ENCODE measurements around the gene PPP1R16B. TPM values are rescaled to one million over a fixed set of nuclear protein-coding genes. Genes with fewer than 3 reads are reported as not detected.

The PPP1R16B gene
- total and polyA plus RNA-seq, 10 of the 15 experiments (the other 5 are each of a cell fraction or from before 2014, with no cell fraction given), result 13.4 to 90.2 (median 66.7) TPM

GRCh38 chr20:38920411-38920810 is 114.9 kb downstream of the PPP1R16B start (continued):
- TF ChIP-seq, protein P1, sequence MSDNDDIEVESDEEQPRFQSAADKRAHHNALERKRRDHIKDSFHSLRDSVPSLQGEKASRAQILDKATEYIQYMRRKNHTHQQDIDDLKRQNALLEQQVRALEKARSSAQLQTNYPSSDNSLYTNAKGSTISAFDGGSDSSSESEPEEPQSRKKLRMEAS (IDR thresholded peaks at IDR 0.05; ENCODE audit: low read depth, low read length), result no peak

DNA sequence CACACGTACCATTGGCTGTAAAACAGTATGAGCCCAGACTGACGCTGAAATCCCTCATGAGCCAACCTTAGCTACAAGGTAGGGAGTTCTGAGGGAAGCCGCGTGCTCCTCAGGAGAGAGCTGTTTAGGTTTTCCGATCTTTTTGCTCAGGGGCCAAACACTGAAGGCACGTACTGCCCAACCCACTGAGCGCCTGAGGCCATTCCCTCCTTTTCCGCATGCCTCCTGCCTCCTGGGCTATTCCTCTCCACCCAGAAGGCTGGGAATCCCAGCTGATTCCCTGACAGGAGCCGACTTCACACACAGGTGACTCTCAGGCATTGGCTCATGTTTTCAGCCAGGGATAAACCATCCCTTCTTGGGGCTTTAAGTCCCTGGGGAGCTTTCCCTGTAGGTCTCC is 115.4 kb downstream of the PPP1R16B start:
- 92% methylated on average over 9 of the region's 9 CpGs for WGBS (ENCODE audit: insufficient coverage, insufficient replicate concordance, low lambda C conversion rate, missing lambda C conversion rate)
- H3K36me3 ChIP-seq (ENCODE audit: control insufficient read depth in 2 of 2, insufficient read depth in 2 of 2, low read length in 1 of 2), result peaks cover 8 to 19% of the 10 kb centered on the region in 2 experiments; a peak in 3 of 4 replicates
- CTCF ChIA-PET, result interaction anchor here (1.2 to 12.8 kb wide), 4 partner anchors 15 to 127 kb away, joined by 3 to 182 read pairs (median 8); no protein-coding TSS in a partner anchor

DNA sequence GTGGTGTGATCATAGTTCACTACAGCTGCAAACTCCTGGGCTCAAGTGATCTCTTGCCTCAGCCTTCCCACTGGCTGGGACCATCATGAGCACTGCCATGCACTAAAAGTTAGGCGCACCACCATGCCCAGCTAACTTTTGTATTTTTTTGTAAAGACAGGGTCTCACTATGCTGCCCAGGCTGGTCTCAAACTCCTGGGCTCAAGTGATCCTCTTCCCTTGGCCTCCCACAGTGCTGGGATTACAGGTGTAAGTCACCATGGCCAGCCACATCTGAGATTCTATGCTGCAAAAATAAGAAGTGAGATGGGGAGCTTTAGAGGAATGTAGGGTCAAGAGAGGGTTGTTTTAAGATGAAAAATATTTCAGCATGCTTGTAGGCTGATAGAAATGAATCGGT is 119.2 kb downstream of the PPP1R16B start:
- H3K4me1 ChIP-seq (ENCODE audit: control insufficient read depth, insufficient read depth, low read length), result peaks cover 7% of the 10 kb centered on the region
- H3K9me3 ChIP-seq (replicated peaks; ENCODE audit: control insufficient read depth, insufficient read depth, low read length), result no peaks in the 10 kb centered on the region
- H3K36me3 ChIP-seq (ENCODE audit: control insufficient read depth in 2 of 2, insufficient read depth in 2 of 2, low read length in 1 of 2), result peaks cover 0 to 9% of the 10 kb centered on the region in 2 experiments; a peak in 2 of 4 replicates
- FAIRE-seq, result no peak
- H3K4me3 ChIP-seq, result no peak overlapping the region
- no peaks in the 10 kb centered on the region for H3K27me3 ChIP-seq (replicated peaks in 1 of 2; ENCODE audit: control insufficient read depth in 2 of 2, insufficient read depth in 2 of 2, low read length in 1 of 2)
- ATAC-seq, result no peak
- CTCF ChIA-PET, result interaction anchor here (0.8 to 12.8 kb wide), 6 partner anchors 9 to 123 kb away, joined by 3 to 182 read pairs (median 4); no protein-coding TSS in a partner anchor
- no peak for DNase-seq (ENCODE audit: low read depth, low spot score)
- in situ Hi-C loops (cut with MboI), result loop anchor here (5.0 kb wide), 1 partner anchor 123 kb away; no protein-coding TSS in a partner anchor
- RAD21 ChIA-PET (ENCODE audit: unreplicated experiment), result interaction anchor here (1.4 to 11.9 kb wide), 3 partner anchors 36 to 124 kb away, joined by 3 to 91 read pairs (median 4); no protein-coding TSS in a partner anchor
- H4K20me1 ChIP-seq (ENCODE audit: control insufficient read depth, insufficient read depth), result no peaks in the 10 kb centered on the region
- H3K4me2 ChIP-seq (ENCODE audit: control insufficient read depth, insufficient read depth), result no peak overlapping the region
- 100% methylated on average over 2 of the region's 2 CpGs for WGBS (ENCODE audit: insufficient coverage, insufficient replicate concordance, low lambda C conversion rate, missing lambda C conversion rate)
- SMC1A ChIA-PET (ENCODE audit: uncharacterized antibody, unreplicated experiment), result interaction anchor here (0.7 to 4.1 kb wide), 4 partner anchors 103 to 207 kb away, joined by 3 to 16 read pairs (median 3); no protein-coding TSS in a partner anchor
- H3K9ac ChIP-seq (ENCODE audit: control insufficient read depth, insufficient read depth, low read length), result no peak overlapping the region
- no peak overlapping the region for H2AFZ ChIP-seq (ENCODE audit: control insufficient read depth, low read depth, low read length)
- intact Hi-C loops (cut with micrococcal nuclease; ENCODE audit: unreplicated experiment), result loop anchor here (5.0 kb wide), 1 partner anchor 277 kb away; no protein-coding TSS in a partner anchor
- H3K79me2 ChIP-seq (ENCODE audit: control insufficient read depth, insufficient read depth, low read length), result peaks cover 34% of the 10 kb centered on the region
- no peak overlapping the region for H3K27ac ChIP-seq (ENCODE audit: control insufficient read depth, insufficient read depth)
- no TSS peak for BruUV-seq (replicated peaks)
- POLR2A ChIA-PET, result no interaction called here
- TF ChIP-seq NR2C1 (IDR thresholded peaks at IDR 0.05) (no peak), EGR1 (IDR thresholded peaks at IDR 0.05; ENCODE audit: borderline replicate concordance in 1 of 2, low read depth in 2 of 2, low read length in 2 of 2) (no peak), ZNF687 (IDR thresholded peaks at IDR 0.05) (no peak), BHLHE40 (IDR thresholded peaks at IDR 0.05; ENCODE audit: borderline replicate concordance in 1 of 2, low read depth in 2 of 2, low read length in 1 of 2) (no peak), GATAD2B (conservative IDR thresholded peaks at IDR 0.05; ENCODE audit: low read depth) (no peak), BMI1 (IDR thresholded peaks at IDR 0.05; ENCODE audit: borderline replicate concordance) (no peak)

More for the DNA sequence above, 115.4 kb downstream of the PPP1R16B start:
- no peak for ATAC-seq
- no peak for FAIRE-seq
- H3K79me2 ChIP-seq (ENCODE audit: control insufficient read depth, insufficient read depth, low read length), result no peaks in the 10 kb centered on the region
- H2AFZ ChIP-seq (ENCODE audit: control insufficient read depth, low read depth, low read length), result no peak overlapping the region
- H4K20me1 ChIP-seq (ENCODE audit: control insufficient read depth, insufficient read depth), result no peaks in the 10 kb centered on the region
- SMC1A ChIA-PET (ENCODE audit: uncharacterized antibody, unreplicated experiment), result interaction anchor here (1.0 to 2.0 kb wide), 5 partner anchors 11 to 123 kb away, joined by 3 to 6 read pairs (median 3); no protein-coding TSS in a partner anchor
- no peak overlapping the region for H3K4me2 ChIP-seq (ENCODE audit: control insufficient read depth, insufficient read depth)
- no TSS peak for BruUV-seq (replicated peaks)
- POLR2A ChIA-PET, result interaction anchor here (1.6 kb wide), 2 partner anchors 13 to 76 kb away, joined by 3 read pairs; no protein-coding TSS in a partner anchor
- TF ChIP-seq POU2F2 (IDR thresholded peaks at IDR 0.05; ENCODE audit: borderline replicate concordance, low read depth, low read length), result no peak
- no peak overlapping the region for H3K9ac ChIP-seq (ENCODE audit: control insufficient read depth, insufficient read depth, low read length)
- no peaks in the 10 kb centered on the region for H3K9me3 ChIP-seq (replicated peaks; ENCODE audit: control insufficient read depth, insufficient read depth, low read length)
- H3K27me3 ChIP-seq (replicated peaks in 1 of 2; ENCODE audit: control insufficient read depth in 2 of 2, insufficient read depth in 2 of 2, low read length in 1 of 2), result no peaks in the 10 kb centered on the region
- no peak overlapping the region for H3K4me3 ChIP-seq
- RAD21 ChIA-PET (ENCODE audit: unreplicated experiment), result interaction anchor here (2.0 to 2.6 kb wide), 2 partner anchors 77 to 128 kb away, joined by 8 to 10 read pairs; no protein-coding TSS in a partner anchor
- no peak overlapping the region for H3K27ac ChIP-seq (ENCODE audit: control insufficient read depth, insufficient read depth)
- no peak for DNase-seq (ENCODE audit: low read depth, low spot score)
- no peaks in the 10 kb centered on the region for H3K4me1 ChIP-seq (ENCODE audit: control insufficient read depth, insufficient read depth, low read length)
- intact Hi-C loops (cut with micrococcal nuclease; ENCODE audit: unreplicated experiment) (no loop called here), in situ Hi-C loops (cut with MboI) (loop anchor here (5.0 kb wide), 1 partner anchor 126 kb away; no protein-coding TSS in a partner anchor)

Measured in GM12878 (cell line).